ENCODE data around the gene ALG3.

DNA sequence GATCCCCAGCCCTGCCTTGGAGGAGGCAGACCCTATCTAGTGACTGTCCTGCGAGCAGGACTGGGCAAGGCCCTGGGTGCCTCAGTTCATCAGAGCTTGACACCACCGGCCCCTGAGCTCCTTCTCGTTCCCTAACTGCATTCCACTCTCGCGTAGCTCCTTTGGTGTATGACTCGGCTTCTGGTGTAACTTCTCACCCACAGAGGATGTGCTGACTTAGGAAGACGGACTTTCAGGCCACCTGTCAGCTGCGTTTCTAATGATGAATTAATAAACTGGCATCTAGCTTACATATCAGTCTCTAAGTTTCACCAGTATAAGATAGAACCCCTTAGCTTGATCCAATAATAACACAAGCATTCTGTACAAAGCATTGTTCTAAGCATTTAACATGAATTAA, 45.2 kb downstream of the ALG3 start:
- TF ChIP-seq POLR2A (IDR thresholded peaks at IDR 0.05; ENCODE audit: low read length) (no peak), GATA1 (IDR thresholded peaks at IDR 0.05; ENCODE audit: low read depth, low read length) (no peak)
